MM.1S (cell line): Measurements from ENCODE around the gene TBC1D10B.
A peak's percentile ranks its signal among the peaks of the same experiment; 100 is the strongest.

Experiments used
- DNase-seq: peaks from one replicate; pipeline ENCODE4 v3.0.0-alpha.2; 2015
- H2AFZ ChIP-seq: fragments of 300-600 bp; sonication (generic); 2 replicates; pipeline ENCODE4 v1.6.0; 2016; ENCODE audit warnings: antibody characterized with exemption, low read length
- H3F3A ChIP-seq: fragments of 300-600 bp; sonication (generic); 2 replicates; pipeline ENCODE4 v1.6.1; 2016; ENCODE audit warnings: mild to moderate bottlenecking, antibody characterized with exemption, low read length, moderate library complexity, mixed read lengths; ENCODE audit not compliant: insufficient read depth
- H3K27ac ChIP-seq: fragments of 300-600 bp; sonication (generic); 2 replicates; pipeline ENCODE4 v1.5.1; 2016; ENCODE audit warnings: mild to moderate bottlenecking, low read length
- H3K27me3 ChIP-seq: fragments of 300-600 bp; sonication (generic); replicated peaks from 2 replicates; pipeline ENCODE4 v1.6.0; 2016; ENCODE audit warnings: low read length; ENCODE audit not compliant: insufficient read depth
- H3K36me3 ChIP-seq: fragments of 300-600 bp; sonication (generic); replicated peaks from 2 replicates; pipeline ENCODE4 v1.6.1; 2016; ENCODE audit warnings: mild to moderate bottlenecking, low read length, mixed read lengths; ENCODE audit not compliant: insufficient read depth
- H3K4me1 ChIP-seq: fragments of 300-600 bp; sonication (generic); 2 replicates; pipeline ENCODE4 v1.6.1; 2016; ENCODE audit warnings: low read length, mixed read lengths
- H3K4me2 ChIP-seq: fragments of 300-600 bp; sonication (generic); 2 replicates; pipeline ENCODE4 v1.6.0; 2016; ENCODE audit warnings: low read depth, low read length
- H3K4me3 ChIP-seq: fragments of 300-600 bp; sonication (generic); 2 replicates; pipeline ENCODE4 v1.5.1; 2016; ENCODE audit warnings: low read length, mixed read lengths
- H3K79me2 ChIP-seq: fragments of 300-600 bp; sonication (generic); 2 replicates; pipeline ENCODE4 v1.6.1; 2016; ENCODE audit warnings: mixed run types, low read length, mixed read lengths
- H3K9ac ChIP-seq: fragments of 300-600 bp; sonication (generic); 2 replicates; pipeline ENCODE4 v1.6.1; 2016; ENCODE audit warnings: low read length, mixed read lengths
- H3K9me2 ChIP-seq: fragments of 300-600 bp; sonication (generic); replicated peaks from 2 replicates; pipeline ENCODE4 v1.6.1; 2016; ENCODE audit warnings: mild to moderate bottlenecking, low read length, mixed read lengths; ENCODE audit not compliant: insufficient read depth
- H3K9me3 ChIP-seq: fragments of 300-600 bp; sonication (generic); replicated peaks from 2 replicates; pipeline ENCODE4 v1.6.1; 2016; ENCODE audit warnings: mild to moderate bottlenecking, low read length, mixed read lengths; ENCODE audit not compliant: insufficient read depth
- H4K20me1 ChIP-seq: fragments of 300-600 bp; sonication (generic); 2 replicates; pipeline ENCODE4 v1.6.1; 2016; ENCODE audit warnings: mild to moderate bottlenecking, low read length, moderate library complexity, mixed read lengths; ENCODE audit not compliant: insufficient read depth
- EZH2 ChIP-seq: fragments of 300-600 bp; sonication (generic); optimal IDR thresholded peaks from 2 replicates; pipeline ENCODE3; 2017; ENCODE audit warnings: low read depth, mild to moderate bottlenecking, antibody characterized with exemption, low read length, mixed read lengths
- EZH2phosphoT487 ChIP-seq: fragments of 300-600 bp; sonication (generic); IDR thresholded peaks from 2 replicates; pipeline ENCODE4 v1.6.1; 2018; ENCODE audit warnings: antibody characterized with exemption, low read length
- TF ChIP-seq, protein P1 (sequence below): fragments of 300-600 bp; sonication (generic); IDR thresholded peaks from 2 replicates; pipeline ENCODE4 v1.5.1; 2016; ENCODE audit warnings: antibody characterized with exemption, low read length, mixed read lengths

TBC1D10B gene

GRCh38 chr16:30356401-30357084 lies 13.8 kb downstream of the TBC1D10B start:
- Histone ChIP-seq H3K4me1 (peaks cover 16% of the 10 kb centered on the region), H4K20me1 (no peaks in the 10 kb centered on the region), H3K9me3 (no peaks in the 10 kb centered on the region), H3K27me3 (no peaks in the 10 kb centered on the region), H2AFZ (no peak overlapping the region), H3K4me2 (peak overlapping the region; percentile 97; the same call in 1 of the 2 replicates), H3K27ac (peak overlapping the region; percentile 64; the same call in 1 of the 2 replicates), H3F3A (peaks cover 9% of the 10 kb centered on the region), H3K9me2 (no peaks in the 10 kb centered on the region), H3K4me3 (no peak overlapping the region), H3K9ac (no peak overlapping the region; the same call in 1 of the 2 replicates), H3K79me2 (peaks cover 65% of the 10 kb centered on the region), H3K36me3 (peaks cover 2% of the 10 kb centered on the region; the same call in 1 of the 2 replicates)
- DNase-seq = no peak
- TF ChIP-seq EZH2phosphoT487 (no peak), EZH2 (no peak)
- TF ChIP-seq, protein P1, sequence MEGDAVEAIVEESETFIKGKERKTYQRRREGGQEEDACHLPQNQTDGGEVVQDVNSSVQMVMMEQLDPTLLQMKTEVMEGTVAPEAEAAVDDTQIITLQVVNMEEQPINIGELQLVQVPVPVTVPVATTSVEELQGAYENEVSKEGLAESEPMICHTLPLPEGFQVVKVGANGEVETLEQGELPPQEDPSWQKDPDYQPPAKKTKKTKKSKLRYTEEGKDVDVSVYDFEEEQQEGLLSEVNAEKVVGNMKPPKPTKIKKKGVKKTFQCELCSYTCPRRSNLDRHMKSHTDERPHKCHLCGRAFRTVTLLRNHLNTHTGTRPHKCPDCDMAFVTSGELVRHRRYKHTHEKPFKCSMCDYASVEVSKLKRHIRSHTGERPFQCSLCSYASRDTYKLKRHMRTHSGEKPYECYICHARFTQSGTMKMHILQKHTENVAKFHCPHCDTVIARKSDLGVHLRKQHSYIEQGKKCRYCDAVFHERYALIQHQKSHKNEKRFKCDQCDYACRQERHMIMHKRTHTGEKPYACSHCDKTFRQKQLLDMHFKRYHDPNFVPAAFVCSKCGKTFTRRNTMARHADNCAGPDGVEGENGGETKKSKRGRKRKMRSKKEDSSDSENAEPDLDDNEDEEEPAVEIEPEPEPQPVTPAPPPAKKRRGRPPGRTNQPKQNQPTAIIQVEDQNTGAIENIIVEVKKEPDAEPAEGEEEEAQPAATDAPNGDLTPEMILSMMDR = no peak

- no peaks in the 10 kb centered on the region for H4K20me1 ChIP-seq
- H3K9me3 ChIP-seq = no peaks in the 10 kb centered on the region
- H3K27ac ChIP-seq = peak overlapping the region; percentile 64; the same call in 1 of the 2 replicates
- peak overlapping the region; percentile 83; the same call in 1 of the 2 replicates for H2AFZ ChIP-seq
- peak overlapping the region; percentile 87 for H3K4me3 ChIP-seq
- peaks cover 2% of the 10 kb centered on the region; the same call in 1 of the 2 replicates for H3K36me3 ChIP-seq
- TF ChIP-seq EZH2phosphoT487 = no peak
- no peak for TF ChIP-seq EZH2
- TF ChIP-seq, protein P1 = no peak
- peak overlapping the region; percentile 97 for H3K4me2 ChIP-seq
- H3K9me2 ChIP-seq = no peaks in the 10 kb centered on the region
- H3K79me2 ChIP-seq = peaks cover 61% of the 10 kb centered on the region
- DNase-seq = no peak
- no peaks in the 10 kb centered on the region for H3K27me3 ChIP-seq
- peak overlapping the region; percentile 93 for H3K9ac ChIP-seq
- peaks cover 20% of the 10 kb centered on the region for H3K4me1 ChIP-seq
- peaks cover 9% of the 10 kb centered on the region for H3F3A ChIP-seq
Measured at GRCh38 chr16:30355954-30356308, 14.4 kb downstream of the TBC1D10B start.

- peak within 1 kb of the TSS; percentile 97 for H3K4me2 ChIP-seq
- no peaks in the 10 kb centered on the region for H3K9me3 ChIP-seq
- peak; percentile 98 for DNase-seq
- peak within 1 kb of the TSS; percentile 93 for H3K9ac ChIP-seq
- no peaks in the 10 kb centered on the region for H3K9me2 ChIP-seq
- H3K27ac ChIP-seq = peak within 1 kb of the TSS; percentile 64
- H3K27me3 ChIP-seq = no peaks in the 10 kb centered on the region
- peaks cover 9% of the 10 kb centered on the region for H3F3A ChIP-seq
- H2AFZ ChIP-seq = peak within 1 kb of the TSS; percentile 83
- peaks cover 55% of the 10 kb centered on the region for H3K79me2 ChIP-seq
- no peak for TF ChIP-seq EZH2
- TF ChIP-seq, protein P1 = no peak
- no peak for TF ChIP-seq EZH2phosphoT487
- H3K36me3 ChIP-seq = peaks cover 2% of the 10 kb centered on the region; the same call in 1 of the 2 replicates
- peak within 1 kb of the TSS; percentile 87 for H3K4me3 ChIP-seq
- peaks cover 23% of the 10 kb centered on the region for H3K4me1 ChIP-seq
- no peaks in the 10 kb centered on the region for H4K20me1 ChIP-seq
Measured at GRCh38 chr16:30355144-30355953, 14.9 kb downstream of the TBC1D10B start, which contains the start of gene CD2BP2. Gene CD2BP2, minus strand, starts transcription at chr16:30355308. Its CDS starts 627 bp downstream, at chr16:30354681.
